B cell (primary cell): ENCODE results near the gene SH3RF1. TPM values are rescaled to one million over a fixed set of nuclear protein-coding genes. Genes with fewer than 3 reads are reported as not detected.

Source experiments
- ATAC-seq: fragments of 200-7000 bp; cut with Tn5 transposase; one replicate; pipeline ENCODE4 v1.10.0; 2021; ENCODE audit warnings: low read depth, mild to moderate bottlenecking, moderate number of reproducible peaks, moderate library complexity
- CTCF ChIA-PET: fragments of 350-600 bp; sonication (Branson Sonifier 250); formaldehyde crosslinking; loops from one replicate; lab custom pipeline; 2021; ENCODE audit warnings: antibody characterized with exemption, inconsistent platforms; lab: Charles Lee
- POLR2A ChIA-PET: fragments of 350-600 bp; sonication (Branson Sonifier 250); formaldehyde crosslinking; loops from one replicate; lab custom pipeline; 2021; ENCODE audit warnings: antibody characterized with exemption; lab: Charles Lee
- DNase-seq: peaks from one replicate; pipeline ENCODE4 v3.0.0; 2013
- H2AFZ ChIP-seq: 2 replicates; pipeline ENCODE4 v1.6.1; 2012; ENCODE audit warnings: mild to moderate bottlenecking, low read depth, low read length; ENCODE audit not compliant: insufficient read depth, poor library complexity, severe bottlenecking
- H3K27ac ChIP-seq, 2 donors: 1 replicate in 1 of 2; 2 replicates in 1 of 2; pipeline ENCODE4 v1.5.1; 2012 to 2013; ENCODE audit warnings: low read length in 2 of 2, mild to moderate bottlenecking in 2 of 2, moderate library complexity in 1 of 2
- H3K27me3 ChIP-seq, 4 experiments: fragments of 200-600 bp in 1 of 4; sonication (generic) in 1 of 4; replicated peaks in 1 of 4; 1 replicate in 2 of 4; 2 replicates in 2 of 4; pipeline versions ENCODE4 v1.6.1 to v1.7.0; 2013 to 2016; ENCODE audit warnings: low read length in 3 of 4, mild to moderate bottlenecking in 2 of 4, mixed read lengths in 1 of 4, moderate library complexity in 1 of 4; ENCODE audit not compliant: insufficient read depth in 4 of 4, control insufficient read depth in 3 of 4; ENCODE audit errors: control extremely low read depth in 1 of 4
- H3K36me3 ChIP-seq, 2 experiments: replicated peaks in 1 of 2; 1 replicate in 1 of 2; 2 replicates in 1 of 2; pipeline versions ENCODE4 v1.6.1 to v1.7.1; 2013; ENCODE audit warnings: low read length in 1 of 2; ENCODE audit not compliant: insufficient read depth in 2 of 2, control insufficient read depth in 1 of 2; ENCODE audit errors: control extremely low read depth in 1 of 2, extremely low read depth in 1 of 2
- H3K4me1 ChIP-seq, 2 donors: fragments of 200-600 bp in 1 of 2; sonication (generic) in 1 of 2; 1 replicate in 1 of 2; 2 replicates in 1 of 2; pipeline versions ENCODE4 v1.5.1 to v1.6.1; 2013 to 2017; ENCODE audit warnings: low read length in 2 of 2; ENCODE audit not compliant: control insufficient read depth in 2 of 2, insufficient read depth in 2 of 2
- H3K4me2 ChIP-seq: replicated peaks from 2 replicates; pipeline ENCODE3; 2012; ENCODE audit warnings: mild to moderate bottlenecking, low read depth, low read length; ENCODE audit not compliant: poor library complexity, severe bottlenecking
- H3K4me3 ChIP-seq, 5 experiments: fragments of 200-600 bp in 1 of 5; sonication (generic) in 1 of 5; 1 replicate in 3 of 5; 2 replicates in 2 of 5; pipeline versions ENCODE4 v1.5.1 to v1.7.0; 2011 to 2016; ENCODE audit warnings: low read length in 4 of 5, mild to moderate bottlenecking in 4 of 5, low read depth in 2 of 5, control low read depth in 1 of 5, moderate library complexity in 1 of 5; ENCODE audit not compliant: insufficient read depth in 1 of 5; ENCODE audit errors: control extremely low read depth in 1 of 5, extremely low read depth in 1 of 5
- H3K79me2 ChIP-seq: fragments of 200-600 bp; sonication (generic); one replicate; pipeline ENCODE4 v1.6.0; 2016; ENCODE audit warnings: low read length; ENCODE audit not compliant: control insufficient read depth, insufficient read depth
- H3K9ac ChIP-seq: fragments of 200-600 bp; sonication (generic); 2 replicates; pipeline ENCODE4 v1.6.1; 2017; ENCODE audit warnings: mild to moderate bottlenecking, low read length, moderate library complexity
- H3K9me3 ChIP-seq, 3 donors: one replicate each; pipeline versions ENCODE4 v1.6.1 to v1.7.1; 2013; ENCODE audit warnings: low read length in 2 of 3; ENCODE audit not compliant: control insufficient read depth in 2 of 3, insufficient read depth in 1 of 3; ENCODE audit errors: control extremely low read depth in 1 of 3
- H4K20me1 ChIP-seq: 2 replicates; pipeline ENCODE4 v1.6.0; 2012; ENCODE audit warnings: mild to moderate bottlenecking, low read length; ENCODE audit not compliant: insufficient read depth, control insufficient read depth, poor library complexity, severe bottlenecking
- H3K27ac Mint-ChIP-seq: one replicate; pipeline ENCODE4 v1.8.0; 2021; ENCODE audit warnings: mixed read lengths
- H3K27me3 Mint-ChIP-seq: one replicate; pipeline ENCODE4 v1.8.0; 2021; ENCODE audit warnings: mixed read lengths
- H3K4me1 Mint-ChIP-seq: one replicate; pipeline ENCODE4 v1.8.0; 2021; ENCODE audit warnings: mixed read lengths
- H3K4me3 Mint-ChIP-seq: one replicate; pipeline ENCODE4 v1.8.0; 2021; ENCODE audit warnings: mixed read lengths
- H3K9me3 Mint-ChIP-seq: one replicate; pipeline ENCODE4 v1.8.0; 2022; ENCODE audit warnings: mixed read lengths; ENCODE audit not compliant: insufficient read depth
- EZH2 ChIP-seq: IDR thresholded peaks from 2 replicates; pipeline ENCODE4 v1.6.1; 2012; ENCODE audit warnings: borderline replicate concordance, low read depth, mild to moderate bottlenecking, moderate library complexity, low read length; ENCODE audit not compliant: insufficient read depth, poor library complexity, severe bottlenecking
- WGBS: methylation state at CpG from one replicate; pipeline ENCODE4 v1.1.5; 2013; ENCODE audit warnings: missing lambda C conversion rate; ENCODE audit not compliant: insufficient coverage; 5-methylcytosine and 5-hydroxymethylcytosine counted together
- intact Hi-C: fragments of 100-400 bp; cut with micrococcal nuclease; formaldehyde crosslinking; loops from one replicate; pipeline ENCODE4 v1.10.0; 2022
- polyA plus RNA-seq: library from polyadenylated mRNA; depleted of rRNA; stranded (reverse); fragments of >200 nt; gene quantifications from 2 replicates; pipeline ENCODE4 v1.2.3, GENCODE V29; 2012
- total RNA-seq, 2 donors: library from RNA; stranded (reverse); fragments of 120-200 nt in 1 of 2; gene quantifications; 1 replicate in 1 of 2; 2 replicates in 1 of 2; pipeline versions ENCODE4 v1.2.3 to v1.2.4, GENCODE V29; 2013 to 2022
- TF ChIP-seq, protein P1 (sequence below): fragments of 200-600 bp; IDR thresholded peaks from one replicate; pipeline ENCODE4 v1.8.0; 2022; ENCODE audit warnings: antibody characterized with exemption, mild to moderate bottlenecking

The SH3RF1 gene
- total and polyA plus RNA-seq, 2 donors (not counting 1 experiment from before 2014, with no cell fraction given): 2.0 to 5.4 TPM

DNA sequence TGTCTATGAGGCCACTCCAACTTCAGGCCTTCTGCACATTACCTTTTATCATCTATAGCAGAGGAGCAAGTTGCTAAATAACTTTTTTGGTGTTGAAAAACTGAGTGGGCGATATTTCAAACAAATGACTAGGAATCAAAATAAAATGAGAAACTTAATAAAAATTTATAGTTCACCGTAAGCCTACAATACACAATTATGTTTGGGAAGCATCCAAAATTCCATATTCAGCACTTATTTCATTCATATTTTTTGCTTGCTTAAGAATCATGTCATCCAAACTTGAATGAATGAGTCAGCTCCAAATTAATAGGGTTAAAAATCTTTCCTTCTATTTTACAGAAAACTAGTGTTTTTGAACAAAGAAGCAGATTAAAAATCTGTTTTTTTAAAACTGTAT, 119.1 kb downstream of the SH3RF1 start:
- Histone ChIP-seq H3K27me3 (no peaks in the 10 kb centered on the region), H4K20me1 (no peaks in the 10 kb centered on the region), H3K9ac (no peak overlapping the region), H3K4me1 (no peaks in the 10 kb centered on the region), H3K36me3 (no peaks in the 10 kb centered on the region), H2AFZ (no peak overlapping the region), H3K4me3 (no peak overlapping the region), H3K27ac (no peak overlapping the region), H3K79me2 (no peaks in the 10 kb centered on the region), H3K9me3 (no peaks in the 10 kb centered on the region), H3K4me2 (no peak overlapping the region)
- no CpG with 5 or more reads among the region's 2 CpGs for WGBS
- Mint-ChIP-seq H3K4me3 (no peak overlapping the region), H3K9me3 (no peaks in the 10 kb centered on the region), H3K4me1 (peaks cover 6% of the 10 kb centered on the region), H3K27me3 (no peaks in the 10 kb centered on the region), H3K27ac (no peak overlapping the region)
- CTCF ChIA-PET: no interaction called here
- no peak for ATAC-seq
- no peak for DNase-seq
- intact Hi-C loops: no loop called here
- TF ChIP-seq EZH2: no peak
- TF ChIP-seq, protein P1, sequence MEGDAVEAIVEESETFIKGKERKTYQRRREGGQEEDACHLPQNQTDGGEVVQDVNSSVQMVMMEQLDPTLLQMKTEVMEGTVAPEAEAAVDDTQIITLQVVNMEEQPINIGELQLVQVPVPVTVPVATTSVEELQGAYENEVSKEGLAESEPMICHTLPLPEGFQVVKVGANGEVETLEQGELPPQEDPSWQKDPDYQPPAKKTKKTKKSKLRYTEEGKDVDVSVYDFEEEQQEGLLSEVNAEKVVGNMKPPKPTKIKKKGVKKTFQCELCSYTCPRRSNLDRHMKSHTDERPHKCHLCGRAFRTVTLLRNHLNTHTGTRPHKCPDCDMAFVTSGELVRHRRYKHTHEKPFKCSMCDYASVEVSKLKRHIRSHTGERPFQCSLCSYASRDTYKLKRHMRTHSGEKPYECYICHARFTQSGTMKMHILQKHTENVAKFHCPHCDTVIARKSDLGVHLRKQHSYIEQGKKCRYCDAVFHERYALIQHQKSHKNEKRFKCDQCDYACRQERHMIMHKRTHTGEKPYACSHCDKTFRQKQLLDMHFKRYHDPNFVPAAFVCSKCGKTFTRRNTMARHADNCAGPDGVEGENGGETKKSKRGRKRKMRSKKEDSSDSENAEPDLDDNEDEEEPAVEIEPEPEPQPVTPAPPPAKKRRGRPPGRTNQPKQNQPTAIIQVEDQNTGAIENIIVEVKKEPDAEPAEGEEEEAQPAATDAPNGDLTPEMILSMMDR: no peak
- POLR2A ChIA-PET: no interaction called here

DNA sequence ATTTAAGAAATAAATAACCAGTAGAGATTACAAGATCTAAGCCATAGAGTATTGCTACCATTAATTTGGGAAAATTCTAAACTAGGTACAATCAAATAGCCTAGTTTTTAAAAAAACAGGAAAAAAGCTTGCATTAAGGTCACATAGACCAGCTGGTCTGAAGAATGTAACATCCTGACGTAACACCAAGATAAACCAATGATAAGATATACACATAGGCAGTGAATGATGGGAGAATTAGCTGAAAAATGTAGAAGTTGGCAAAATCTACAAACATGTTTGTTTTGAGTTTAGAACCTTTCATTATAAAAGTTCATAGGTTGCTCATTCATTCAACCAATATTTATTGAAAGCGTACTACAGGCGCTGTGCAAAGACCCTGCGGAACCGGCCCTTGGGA, 120.0 kb downstream of the SH3RF1 start:
- intact Hi-C loops: no loop called here

More for the DNA sequence above, 120.0 kb downstream of the SH3RF1 start:
- no peak overlapping the region for H2AFZ ChIP-seq
- Mint-ChIP-seq H3K27ac (no peak overlapping the region), H3K9me3 (no peaks in the 10 kb centered on the region), H3K4me3 (no peak overlapping the region), H3K4me1 (peaks cover 6% of the 10 kb centered on the region), H3K27me3 (no peaks in the 10 kb centered on the region)
- ChIA-PET CTCF (no interaction called here), POLR2A (no interaction called here)
- H3K79me2 ChIP-seq: no peaks in the 10 kb centered on the region
- no peak overlapping the region for H3K4me3 ChIP-seq
- no peaks in the 10 kb centered on the region for H3K9me3 ChIP-seq
- no peaks in the 10 kb centered on the region for H4K20me1 ChIP-seq
- TF ChIP-seq, protein P1: no peak
- no peak for TF ChIP-seq EZH2
- no peaks in the 10 kb centered on the region for H3K27me3 ChIP-seq
- H3K36me3 ChIP-seq: no peaks in the 10 kb centered on the region
- H3K4me2 ChIP-seq: no peak overlapping the region
- DNase-seq: no peak
- H3K27ac ChIP-seq: no peak overlapping the region
- H3K4me1 ChIP-seq: no peaks in the 10 kb centered on the region
- no CpG with 5 or more reads among the region's 5 CpGs for WGBS
- ATAC-seq: no peak
- H3K9ac ChIP-seq: no peak overlapping the region
